SIG-M5 treated with dmso at 0.1 percent for 504 hours (cell line): Measurements from ENCODE around the gene MSX1.

Experiments used
- DNase-seq: peaks from one replicate; lab custom pipeline; 2025; ENCODE audit not compliant: unreplicated experiment; lab: John Stamatoyannopoulos, UW

The MSX1 gene

GRCh38 chr4:4857001-4857808 lies 2.3 kb upstream of the MSX1 start:
- DNase-seq, result no peak

- no peak for DNase-seq
Measured at GRCh38 chr4:4857809-4858508, 1.5 kb upstream of the MSX1 start.

- DNase-seq, result no peak
Measured at GRCh38 chr4:4858527-4859324, 739 bp upstream of the MSX1 start.

- DNase-seq, result no peak
Measured at GRCh38 chr4:4859799-4860599, 534 bp downstream of the MSX1 start.

- DNase-seq, result no peak
Measured at GRCh38 chr4:4860600-4861389, 1.3 kb downstream of the MSX1 start.

- no peak for DNase-seq
Measured at GRCh38 chr4:4861390-4862018, 2.0 kb downstream of the MSX1 start.

GRCh38 chr4:4862071-4862551 lies 2.6 kb downstream of the MSX1 start:
- DNase-seq, result no peak

GRCh38 chr4:4862665-4863482 lies 3.4 kb downstream of the MSX1 start:
- DNase-seq, result no peak

- no peak for DNase-seq
Measured at GRCh38 chr4:4864443-4864939, 5.0 kb downstream of the MSX1 start.

- no peak for DNase-seq
Measured at GRCh38 chr4:4864940-4865704, 5.7 kb downstream of the MSX1 start.

GRCh38 chr4:4865705-4866123 lies 6.2 kb downstream of the MSX1 start:
- no peak for DNase-seq

GRCh38 chr4:4866124-4866865 lies 6.8 kb downstream of the MSX1 start:
- DNase-seq, result no peak

GRCh38 chr4:4866866-4867374 lies 7.5 kb downstream of the MSX1 start:
- DNase-seq, result no peak

- no peak for DNase-seq
Measured at GRCh38 chr4:4867375-4868039, 8.0 kb downstream of the MSX1 start.

GRCh38 chr4:4868040-4868757 lies 8.7 kb downstream of the MSX1 start:
- DNase-seq, result no peak
